IPS-NIHi7 (cell line): ENCODE measurements around the gene CDK5.
"Not testable (repeated sequence)": the region's sequence is repeated elsewhere in the genome, so short reads cannot be mapped to it uniquely, and the experiment has no call there.

Experiments
- DNase-seq: peaks from one replicate; pipeline ENCODE4 v3.0.0; 2012; ENCODE audit warnings: mixed read lengths; ENCODE audit errors: extremely low spot score

Gene CDK5

DNA sequence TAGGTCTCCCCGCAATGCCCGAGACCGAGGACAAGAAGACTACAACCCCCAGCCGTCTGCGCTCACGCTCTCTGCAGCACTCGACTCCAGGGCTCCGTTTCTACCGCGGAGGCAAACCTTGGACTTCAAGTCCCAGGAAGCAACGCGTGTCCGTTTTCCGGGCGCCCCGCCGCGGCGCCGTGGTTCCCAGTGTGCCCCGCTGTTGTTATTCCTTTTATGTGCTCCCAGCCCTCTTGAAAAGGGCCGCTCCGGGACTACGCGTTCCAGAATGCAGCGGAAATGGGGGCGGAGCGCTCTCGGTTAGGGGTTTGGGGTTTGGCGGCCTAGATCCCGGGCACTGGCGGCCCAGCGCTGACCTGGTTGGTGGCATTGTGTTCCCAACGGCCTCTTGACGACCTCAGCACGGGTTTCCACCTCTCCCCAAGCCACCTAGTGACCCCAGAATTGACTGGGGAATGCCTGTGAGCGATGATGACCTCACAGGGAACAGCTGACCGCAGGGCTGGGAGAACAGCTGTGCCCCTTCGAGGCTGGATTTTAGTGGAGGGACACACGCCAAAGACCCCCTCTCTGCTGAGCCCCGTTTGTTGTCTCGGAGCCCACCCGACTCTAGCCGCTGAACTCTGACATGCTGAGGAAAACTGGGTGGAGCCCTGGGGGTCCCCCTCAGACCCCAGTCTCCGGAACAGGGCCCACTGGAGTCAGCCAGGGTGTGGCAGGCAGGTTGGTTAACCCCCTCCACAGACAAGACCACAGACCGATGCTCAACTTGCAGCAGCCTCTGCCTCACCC lies 488 bp upstream of the CDK5 start:
- DNase-seq, result peak; percentile 97

DNA sequence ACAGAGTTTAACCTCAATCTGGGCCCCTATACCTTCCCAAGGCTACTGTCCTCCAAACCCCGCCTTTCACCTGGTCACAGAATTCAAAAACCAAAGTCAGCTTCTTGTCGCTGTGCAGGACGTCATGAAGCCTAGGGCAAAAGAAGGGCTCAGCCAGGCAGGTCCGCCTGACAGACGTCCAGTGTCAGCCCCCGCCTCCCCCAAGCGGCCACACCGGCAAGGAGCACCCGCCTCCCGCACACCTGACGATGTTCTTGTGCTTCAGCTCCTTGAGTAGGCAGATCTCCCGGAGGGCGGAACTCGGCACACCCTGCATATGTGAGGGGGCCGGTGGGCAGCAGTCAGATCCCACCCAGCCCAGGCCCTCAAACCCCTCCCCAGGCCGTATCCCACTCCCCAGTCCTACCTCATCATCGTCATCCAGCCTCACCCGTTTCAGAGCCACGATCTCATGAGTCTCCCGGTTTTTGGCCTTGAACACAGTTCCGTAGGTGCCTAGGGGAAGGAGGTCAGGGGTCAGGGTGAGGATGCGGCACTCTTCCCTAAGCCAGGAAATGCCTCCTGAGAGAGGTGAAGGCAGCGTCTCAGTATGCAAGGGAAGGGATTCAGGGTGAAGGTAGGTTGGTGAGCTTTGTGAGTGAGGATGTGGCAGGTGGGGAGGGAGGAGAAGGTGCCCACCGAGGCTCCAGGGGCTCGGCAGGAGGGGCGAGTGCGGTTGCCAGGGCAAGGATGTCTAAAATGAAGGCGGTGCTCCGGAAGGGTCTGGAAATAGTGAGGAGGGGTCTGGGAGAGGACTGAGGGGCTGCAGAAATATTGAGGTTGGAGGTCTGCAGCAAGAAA lies 811 bp downstream of the CDK5 start:
- DNase-seq, result peak; percentile 63

DNA sequence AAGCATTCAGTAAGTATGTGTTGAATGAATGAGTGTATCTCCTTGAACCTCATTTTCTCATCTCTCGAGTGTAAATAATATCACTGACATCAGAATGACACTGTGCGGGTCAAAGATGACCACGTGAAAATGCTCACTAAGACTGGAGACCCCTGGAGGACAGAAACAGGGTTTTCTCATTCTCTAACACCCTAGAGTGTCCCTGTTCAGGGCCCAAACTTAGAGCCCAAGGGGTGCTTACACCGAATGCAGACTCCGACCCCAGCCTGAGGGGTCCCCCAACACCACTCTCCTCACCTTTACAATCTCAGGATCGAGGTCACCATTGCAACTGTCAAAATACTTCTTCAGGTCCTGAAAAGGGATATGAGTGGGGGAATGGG lies 1.4 kb downstream of the CDK5 start:
- DNase-seq, result no peak

DNA sequence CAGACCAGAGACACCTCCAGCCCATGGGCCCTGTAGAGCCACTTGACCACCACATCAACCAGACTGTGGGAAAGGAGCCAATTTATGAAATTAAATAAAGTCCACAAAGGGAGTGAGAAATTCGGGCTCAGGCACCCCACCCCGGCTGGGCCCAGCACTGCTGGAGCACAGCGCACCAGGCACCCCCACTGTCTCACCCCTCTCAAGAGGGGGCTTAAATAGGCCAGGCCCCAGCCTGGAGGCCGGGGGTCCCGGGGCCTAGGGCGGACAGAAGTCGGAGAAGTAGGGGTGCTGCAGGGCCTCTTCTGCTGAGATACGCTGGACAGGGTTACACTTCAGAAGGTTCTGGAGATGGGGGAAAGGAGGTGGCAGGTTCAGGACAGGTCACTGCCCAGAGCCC lies 3.9 kb downstream of the CDK5 start:
- no peak for DNase-seq

DNA sequence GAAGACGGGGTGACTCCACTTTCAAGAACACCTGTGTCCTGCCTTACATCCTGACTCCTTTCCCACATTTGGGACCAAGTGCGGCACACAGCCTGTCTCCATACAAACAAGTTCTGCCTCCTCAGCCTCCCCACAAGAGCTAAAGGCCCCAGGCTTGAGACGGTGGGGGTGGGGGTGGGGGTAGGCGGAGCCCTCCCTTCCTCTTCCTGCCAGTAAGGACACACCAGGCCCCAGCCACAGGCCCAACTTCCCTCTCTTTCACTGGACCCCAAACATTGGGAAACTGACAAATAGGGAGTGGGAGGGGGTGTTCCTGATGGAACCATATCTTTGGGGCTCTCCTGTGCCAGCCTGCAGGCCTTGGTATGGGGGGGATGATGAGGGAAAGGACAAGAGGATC lies 4.6 kb downstream of the CDK5 start:
- no peak for DNase-seq

DNA sequence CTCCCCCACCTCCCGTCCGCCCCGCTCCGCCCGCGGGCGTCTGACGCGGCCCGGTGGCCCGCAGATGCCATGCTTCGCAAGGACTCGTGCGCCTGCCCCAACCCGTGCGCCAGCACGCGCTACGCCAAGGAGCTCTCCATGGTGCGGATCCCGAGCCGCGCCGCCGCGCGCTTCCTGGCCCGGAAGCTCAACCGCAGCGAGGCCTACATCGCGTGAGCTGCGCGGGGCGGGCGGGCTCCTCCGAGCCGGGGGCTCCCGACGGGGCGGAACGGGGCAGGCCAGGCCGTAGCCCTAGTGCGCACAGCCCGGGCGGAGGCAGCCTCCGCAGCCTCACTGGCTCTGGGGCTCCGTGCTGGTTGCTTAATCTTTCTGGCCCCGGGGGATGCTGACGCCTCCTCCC lies 6.6 kb downstream of the CDK5 start:
- DNase-seq, result peak; percentile 84

DNA sequence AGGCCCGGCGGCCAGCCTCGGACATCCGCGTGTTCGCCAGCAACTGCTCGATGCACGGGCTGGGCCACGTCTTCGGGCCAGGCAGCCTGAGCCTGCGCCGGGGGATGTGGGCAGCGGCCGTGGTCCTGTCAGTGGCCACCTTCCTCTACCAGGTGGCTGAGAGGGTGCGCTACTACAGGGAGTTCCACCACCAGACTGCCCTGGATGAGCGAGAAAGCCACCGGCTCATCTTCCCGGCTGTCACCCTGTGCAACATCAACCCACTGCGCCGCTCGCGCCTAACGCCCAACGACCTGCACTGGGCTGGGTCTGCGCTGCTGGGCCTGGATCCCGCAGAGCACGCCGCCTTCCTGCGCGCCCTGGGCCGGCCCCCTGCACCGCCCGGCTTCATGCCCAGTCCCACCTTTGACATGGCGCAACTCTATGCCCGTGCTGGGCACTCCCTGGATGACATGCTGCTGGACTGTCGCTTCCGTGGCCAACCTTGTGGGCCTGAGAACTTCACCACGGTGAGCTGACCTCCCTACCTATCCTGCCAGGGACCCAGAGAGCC lies 8.7 kb downstream of the CDK5 start:
- DNase-seq, result no peak

DNA sequence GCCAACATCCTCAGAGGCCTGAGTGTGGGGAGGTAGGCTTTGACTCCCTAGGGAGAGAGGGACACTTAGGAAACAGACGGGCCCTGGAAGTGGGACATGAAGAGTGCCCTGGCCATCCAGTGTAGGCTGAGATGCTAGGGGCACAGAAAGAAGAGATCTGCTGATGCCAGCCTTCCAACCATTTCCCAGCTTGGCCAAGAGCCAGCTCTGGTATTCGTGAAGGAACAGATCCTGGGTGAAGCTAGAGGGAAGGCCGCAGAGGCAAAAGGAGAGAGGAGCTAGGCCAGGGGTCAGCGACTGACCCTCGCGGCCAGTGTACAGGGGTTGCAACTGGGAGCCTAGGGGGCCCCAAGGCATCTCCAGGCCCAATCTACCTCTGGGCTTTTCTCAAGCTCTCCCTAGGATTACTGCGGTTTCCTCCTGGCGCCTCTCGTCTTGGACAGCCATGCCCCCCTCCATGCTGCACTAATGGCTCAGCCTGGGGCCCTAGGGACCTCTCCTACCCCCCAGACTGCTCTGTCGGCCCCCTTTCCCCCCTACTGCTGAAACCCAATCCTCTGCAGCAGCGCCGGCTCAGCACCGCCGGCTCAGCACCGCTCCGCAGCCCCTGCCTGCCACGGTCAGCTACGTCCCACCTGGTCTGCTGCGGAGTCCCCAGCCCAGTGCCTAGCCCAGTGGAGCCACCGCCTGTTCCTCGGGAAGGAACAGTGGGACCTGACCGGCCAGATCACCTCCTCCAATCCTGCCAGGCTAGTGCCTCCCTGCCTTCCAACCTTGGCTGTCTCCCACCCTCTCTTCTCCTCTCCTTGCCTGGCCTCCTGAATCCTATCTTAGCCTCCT lies 9.5 kb downstream of the CDK5 start, which contains the start of gene ASIC3:
Gene ASIC3 (plus strand): TSS at position 556 of the 840 bp plus-strand sequence. CDS start 355 bp downstream, outside the sequence.
- no peak for DNase-seq

DNA sequence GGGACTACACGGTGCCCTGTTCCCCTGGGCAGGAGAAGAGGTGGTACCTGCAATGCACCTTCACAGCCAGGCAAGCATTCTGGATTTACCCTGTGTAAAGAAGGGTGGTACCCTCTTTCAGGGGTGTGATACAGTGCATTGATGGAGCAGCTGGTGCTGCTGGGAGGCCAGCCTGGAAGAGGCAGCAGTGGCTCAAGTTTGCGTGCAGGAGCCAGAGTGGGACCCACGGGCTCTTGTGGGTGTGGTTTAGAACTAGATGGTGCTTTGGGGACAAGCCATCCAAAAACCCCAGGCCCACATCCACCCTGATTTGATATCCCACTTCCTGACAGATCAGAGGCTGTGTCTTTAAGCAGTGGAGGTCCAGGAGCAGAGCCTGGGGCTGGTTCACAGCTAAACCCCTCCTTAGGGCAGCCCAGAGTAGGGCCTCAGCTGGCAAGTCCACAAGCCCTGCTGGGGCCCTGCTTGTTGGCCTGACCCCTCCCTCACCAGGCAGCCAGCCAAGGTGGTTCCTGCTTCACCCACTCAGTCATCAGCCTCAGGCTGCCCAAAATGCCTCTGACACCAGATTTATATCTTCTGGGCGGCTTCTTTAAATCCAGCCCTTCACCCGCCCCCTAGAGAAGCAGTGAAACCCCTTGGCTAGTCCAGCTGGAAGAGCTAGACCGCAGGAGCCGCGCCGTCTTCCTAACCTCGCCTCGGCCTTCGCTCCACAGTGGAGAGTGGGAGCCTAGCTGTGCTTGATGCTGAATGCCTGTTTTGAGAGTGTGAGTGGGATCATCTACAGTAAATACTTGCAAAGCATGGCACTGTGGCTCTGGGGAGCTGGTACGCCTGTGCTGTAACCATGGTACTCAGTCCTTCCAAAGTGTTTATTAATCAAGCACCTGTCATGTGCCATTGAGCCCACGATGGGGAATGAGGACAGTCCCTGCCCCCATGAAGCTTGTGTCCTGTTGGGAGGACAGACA lies 10.8 kb downstream of the CDK5 start:
- DNase-seq, result no peak

DNA sequence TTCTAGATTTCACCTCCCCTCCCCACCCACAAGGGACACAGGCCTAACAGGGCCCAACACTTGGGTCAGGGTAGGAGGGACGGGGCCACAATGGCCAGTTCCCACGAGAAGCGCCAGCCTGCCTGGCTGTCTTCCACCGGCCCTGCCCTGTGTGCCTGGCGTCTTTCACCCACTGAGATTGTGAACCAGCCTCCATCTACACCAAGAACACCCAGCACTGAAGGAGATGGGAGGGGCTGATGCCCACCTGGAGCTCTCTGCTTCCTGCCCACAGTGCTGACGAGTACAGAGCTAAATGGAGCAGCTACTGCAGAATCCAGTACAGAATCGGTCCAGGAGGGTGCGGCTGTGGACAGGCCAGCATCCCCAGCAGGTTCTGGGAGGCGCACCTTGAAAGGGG lies 11.7 kb downstream of the CDK5 start:
- no peak for DNase-seq

DNA sequence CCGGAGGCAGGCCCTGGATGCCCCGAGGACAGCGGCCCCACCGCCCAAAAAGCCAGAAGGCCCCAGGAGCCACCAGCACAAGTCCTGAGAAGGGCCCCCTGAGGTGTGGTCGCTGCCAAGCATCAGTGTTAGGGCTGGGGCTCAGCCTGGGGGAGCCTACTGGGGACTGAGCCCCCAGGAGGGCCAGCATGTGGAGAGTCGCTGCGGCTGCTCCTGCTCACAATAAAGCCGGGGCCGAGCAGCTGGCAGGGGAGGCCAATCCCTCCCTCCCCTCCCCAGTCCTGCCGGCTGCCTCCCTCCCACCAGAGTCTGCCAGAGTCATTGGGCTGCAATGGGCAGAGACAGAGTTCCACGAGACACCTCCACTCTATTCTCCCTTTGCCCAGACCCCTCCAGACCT lies 12.4 kb downstream of the CDK5 start:
- no peak for DNase-seq

DNA sequence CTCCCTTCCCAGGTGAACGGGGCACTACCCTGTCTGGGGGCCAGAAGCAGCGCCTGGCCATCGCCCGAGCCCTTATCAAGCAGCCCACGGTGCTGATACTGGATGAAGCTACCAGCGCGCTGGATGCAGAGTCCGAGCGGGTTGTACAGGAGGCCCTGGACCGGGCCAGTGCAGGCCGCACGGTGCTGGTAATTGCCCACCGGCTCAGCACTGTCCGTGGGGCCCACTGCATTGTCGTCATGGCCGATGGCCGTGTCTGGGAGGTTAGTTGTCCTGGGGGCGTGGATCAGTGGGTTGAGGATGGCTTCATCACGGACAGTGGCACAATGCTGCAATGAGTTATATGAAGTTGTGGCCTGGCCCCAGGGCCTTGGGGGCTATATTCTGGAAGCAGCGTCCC lies 13.7 kb downstream of the CDK5 start:
- no peak for DNase-seq

DNA sequence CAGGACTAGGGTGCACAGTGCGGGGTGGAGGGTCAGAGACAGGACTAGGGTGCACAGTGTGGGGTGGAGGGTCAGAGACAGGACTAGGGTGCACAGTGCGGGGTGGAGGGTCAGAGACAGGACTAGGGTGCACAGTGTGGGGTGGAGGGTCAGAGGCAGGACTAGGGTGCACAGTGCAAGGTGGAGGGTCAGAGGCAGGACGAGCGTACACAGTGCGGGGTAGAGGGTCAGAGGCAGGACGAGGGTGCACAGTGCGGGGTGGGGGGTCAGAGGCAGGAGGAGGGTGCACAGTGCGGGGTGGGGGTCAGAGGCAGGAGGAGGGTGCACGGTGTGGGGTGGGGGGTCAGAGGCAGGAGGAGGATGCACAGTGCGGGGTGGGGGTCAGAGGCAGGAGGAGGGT lies 14.2 kb downstream of the CDK5 start:
- not testable (repeated sequence) for DNase-seq

DNA sequence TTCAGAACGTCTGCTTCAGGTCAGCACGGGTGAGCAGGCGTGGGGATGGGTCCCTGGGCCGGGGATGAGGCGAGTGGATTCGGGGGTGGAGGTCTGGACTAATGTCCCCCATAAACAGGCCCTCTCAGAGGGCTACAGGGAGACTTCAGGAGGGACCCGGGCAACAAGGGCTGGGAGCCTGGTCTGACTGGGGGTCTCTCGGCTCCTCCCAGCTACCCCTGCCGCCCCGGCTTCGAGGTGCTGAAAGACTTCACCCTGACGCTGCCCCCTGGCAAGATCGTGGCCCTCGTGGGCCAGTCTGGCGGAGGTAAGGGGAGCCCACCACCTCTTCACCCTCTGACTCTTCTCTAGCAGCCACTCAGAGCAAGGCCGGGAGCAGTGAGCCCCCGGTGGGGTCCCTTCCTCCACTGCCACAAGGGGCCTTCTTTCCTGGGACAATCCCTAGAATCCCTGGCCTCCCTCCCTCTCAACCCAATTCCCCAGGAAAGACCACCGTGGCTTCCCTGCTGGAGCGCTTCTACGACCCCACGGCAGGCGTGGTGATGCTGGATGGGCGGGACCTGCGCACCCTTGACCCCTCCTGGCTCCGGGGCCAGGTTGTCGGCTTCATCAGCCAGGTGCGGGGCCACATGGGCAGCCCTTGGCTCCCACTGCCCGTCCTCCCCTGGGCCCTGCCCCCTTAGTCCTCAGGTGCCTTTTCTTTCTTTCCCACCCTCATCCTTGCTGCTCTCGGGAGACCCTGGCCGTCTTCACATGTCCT lies 16.9 kb downstream of the CDK5 start:
- no peak for DNase-seq

DNA sequence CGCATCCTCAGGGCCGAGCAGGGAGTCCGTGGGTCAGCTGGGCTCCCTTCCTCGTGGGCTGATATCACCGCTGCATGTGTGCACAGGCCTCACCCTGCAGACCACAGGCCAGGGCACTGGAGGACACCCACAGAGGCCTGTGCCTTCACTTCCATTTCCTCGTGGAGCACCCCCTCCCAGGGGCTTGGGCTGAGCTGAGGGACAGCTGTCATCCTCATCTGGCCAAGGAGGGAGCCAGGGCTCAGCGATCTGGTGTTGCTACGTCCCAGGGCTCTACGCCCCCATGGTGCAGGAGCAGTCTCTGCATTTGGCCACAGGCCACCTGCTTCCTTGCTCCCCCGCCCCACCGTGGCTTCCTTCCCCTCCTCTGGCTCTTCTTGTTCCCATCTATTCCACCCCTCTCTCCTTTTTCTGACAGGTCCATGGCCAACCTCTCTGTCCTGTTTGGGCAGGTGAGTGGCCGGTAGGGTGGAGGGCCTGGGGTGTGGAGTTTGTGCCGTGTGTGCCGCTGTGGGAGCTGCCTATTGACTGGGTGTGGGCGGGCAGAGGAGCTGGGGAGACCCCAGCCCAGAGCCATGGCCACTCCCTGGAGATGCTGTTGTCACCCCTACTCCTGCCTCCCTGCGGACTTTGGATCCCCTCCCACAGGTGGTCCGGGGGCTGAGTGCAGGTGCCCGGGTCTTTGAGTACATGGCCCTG lies 17.7 kb downstream of the CDK5 start:
- no peak for DNase-seq

DNA sequence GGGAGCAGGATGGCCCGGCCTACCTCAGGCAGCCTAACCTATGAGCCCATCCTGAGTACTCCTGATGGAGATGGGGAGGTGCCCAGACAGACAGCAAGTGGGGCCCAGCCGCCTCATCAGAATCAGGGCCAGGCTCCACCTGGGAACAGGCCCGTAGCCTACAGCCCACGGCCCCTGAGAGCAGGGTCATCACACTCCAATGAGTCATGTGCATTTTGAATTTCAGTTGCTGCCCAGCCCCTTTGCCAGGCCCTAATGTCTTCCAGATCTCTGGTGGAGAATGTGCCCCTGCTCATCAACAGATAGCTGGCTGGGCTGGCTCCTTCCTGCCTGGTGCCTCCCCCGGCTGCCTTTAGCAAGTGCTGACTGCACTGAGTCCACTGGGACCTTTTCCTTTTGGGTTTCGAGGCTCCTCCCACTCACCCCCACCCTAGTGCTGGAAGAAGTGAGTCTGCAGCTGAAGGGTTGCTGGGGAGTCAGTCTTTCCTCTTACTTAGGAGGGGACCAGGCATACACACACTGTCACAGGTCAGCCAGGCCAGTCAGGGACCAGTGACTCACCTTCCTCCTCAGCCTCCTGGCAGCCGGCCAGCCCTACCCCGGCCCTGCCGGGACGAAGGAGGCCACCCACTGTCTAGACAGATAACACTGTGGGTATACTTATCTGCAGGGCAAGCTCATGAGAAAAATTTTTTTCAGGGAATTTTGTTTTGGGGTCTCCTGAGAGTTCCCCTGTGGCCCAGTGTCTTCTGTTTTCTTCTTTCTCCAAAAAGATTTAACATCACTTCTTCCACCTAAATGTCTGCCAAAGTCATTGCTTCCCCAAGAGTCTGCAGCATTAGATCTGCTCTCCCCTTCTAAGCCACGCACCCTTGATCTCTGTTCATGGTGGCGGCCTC lies 18.5 kb downstream of the CDK5 start:
- DNase-seq, result peak; percentile 45

DNA sequence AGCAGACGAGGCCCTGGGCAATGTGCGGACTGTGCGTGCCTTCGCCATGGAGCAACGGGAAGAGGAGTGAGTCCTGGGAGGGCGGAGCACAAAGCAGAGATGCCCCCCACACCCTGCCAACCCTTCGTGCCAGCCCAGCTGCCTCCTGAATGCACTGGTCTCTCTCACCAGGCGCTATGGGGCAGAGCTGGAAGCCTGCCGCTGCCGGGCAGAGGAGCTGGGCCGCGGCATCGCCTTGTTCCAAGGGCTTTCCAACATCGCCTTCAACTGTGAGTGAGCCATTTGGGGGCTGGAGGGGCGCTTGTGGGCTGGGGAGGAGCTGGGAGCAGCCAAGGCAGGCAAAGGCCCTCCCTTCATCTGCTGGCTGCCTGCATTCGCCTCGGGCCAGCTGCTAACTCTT lies 21.8 kb downstream of the CDK5 start:
- no peak for DNase-seq

DNA sequence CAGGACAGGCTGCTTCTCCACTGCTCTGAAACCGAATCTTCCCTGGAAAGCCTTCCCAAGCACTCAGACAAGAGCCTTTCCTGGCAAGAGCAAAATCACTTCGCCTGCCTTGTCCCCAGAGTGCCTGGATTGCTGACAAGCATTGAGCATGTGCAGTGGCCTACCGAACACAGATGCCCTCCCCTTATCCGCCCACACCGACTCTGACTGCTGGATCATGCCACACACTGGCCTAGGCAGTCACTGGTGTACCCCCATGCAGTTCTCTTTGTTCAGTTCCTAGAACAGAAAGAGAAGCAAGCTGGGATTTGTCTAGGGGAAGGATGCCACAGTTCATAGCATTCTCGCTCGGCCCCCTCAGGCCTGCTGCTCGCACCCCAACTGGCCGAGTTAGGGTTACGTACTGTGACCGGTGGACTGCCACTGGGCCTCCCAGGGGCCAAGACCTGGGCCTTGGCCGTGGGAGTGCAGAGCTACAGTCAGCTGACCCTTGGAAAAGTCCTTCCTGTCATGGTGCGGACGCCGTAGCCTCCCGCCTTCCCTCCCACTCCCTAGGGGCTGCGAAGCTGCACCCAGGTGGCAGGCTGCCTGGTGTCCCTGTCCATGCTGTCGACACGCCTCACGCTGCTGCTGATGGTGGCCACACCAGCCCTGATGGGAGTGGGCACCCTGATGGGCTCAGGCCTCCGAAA lies 22.5 kb downstream of the CDK5 start:
- DNase-seq, result no peak
